Measurements from ENCODE around the gene FAM241B.

Gene FAM241B

DNA sequence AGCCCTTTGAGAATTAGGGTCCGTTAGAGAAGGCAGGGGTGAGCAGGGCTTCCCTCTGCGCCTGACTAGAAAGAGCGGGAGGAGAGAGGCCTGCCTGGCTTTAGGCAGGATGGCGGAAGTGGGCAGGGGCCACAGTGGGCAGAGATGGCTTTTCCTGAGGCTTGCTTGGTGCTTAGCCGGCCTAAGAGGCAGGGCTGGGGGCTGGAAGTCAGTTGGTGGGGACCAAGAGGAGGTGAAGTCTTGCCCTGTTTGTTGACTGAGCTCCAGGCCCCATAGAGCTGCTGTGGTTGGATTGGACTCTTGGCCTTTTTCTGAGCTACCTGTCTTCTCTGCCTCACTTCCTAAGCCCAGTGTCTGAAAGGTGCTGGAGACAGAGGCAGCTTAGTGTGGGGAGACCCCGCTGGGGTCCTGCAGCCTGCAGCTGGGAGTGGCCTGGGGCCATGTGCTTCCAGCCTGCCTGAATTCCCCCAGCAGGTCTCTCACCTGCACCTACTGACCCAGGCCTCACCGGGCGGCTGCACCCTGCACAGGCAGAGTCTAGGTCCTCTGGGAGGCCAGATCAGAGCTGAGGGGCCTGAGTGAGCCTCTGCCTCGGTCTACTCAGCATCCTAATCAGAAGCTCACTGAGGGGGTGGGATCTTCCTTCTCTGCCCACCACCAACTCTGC lies 4.8 kb downstream of the FAM241B start:
- DNase-seq = no peak

DNA sequence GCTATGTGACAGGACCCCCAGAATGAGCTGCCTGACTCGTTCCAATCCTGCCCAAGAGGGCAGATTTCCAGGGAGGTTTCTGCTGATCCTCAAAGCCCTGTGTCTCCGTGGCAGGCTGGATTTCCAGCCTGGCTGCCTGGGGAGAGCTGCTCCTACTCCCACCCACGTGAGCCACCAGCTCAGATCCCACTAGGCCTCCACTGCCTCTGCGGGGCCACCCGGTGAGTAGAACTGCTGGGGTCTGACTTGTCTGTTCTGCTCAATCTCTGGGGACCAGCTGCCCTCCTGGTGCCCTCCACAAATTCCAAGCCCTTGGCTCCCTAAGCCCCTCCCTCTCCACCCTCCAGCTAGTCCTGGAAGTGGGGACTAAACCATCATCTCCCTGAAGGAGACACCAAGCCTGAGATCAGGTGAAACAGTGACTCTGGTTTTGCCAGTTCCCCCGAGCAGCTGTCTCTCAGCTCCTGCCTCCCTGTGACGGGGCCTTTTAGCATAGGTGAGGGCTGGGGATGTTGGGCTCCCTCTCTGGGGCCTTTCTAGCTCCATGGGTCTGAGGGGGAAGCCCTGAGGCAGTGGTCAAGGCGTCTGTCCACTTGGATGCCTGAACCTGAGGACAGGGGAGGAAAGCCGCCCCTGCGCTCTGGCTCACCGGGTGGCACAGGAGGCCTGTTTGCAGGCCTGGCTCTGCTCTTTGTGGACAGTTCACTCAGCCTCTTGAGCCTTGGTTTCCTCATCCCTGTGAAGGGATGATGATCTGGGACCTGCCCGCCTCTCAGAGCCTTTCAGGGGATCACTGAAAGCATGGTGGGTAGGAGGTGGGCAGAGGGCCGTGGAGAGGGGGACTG lies 5.6 kb downstream of the FAM241B start:
- DNase-seq = no peak

DNA sequence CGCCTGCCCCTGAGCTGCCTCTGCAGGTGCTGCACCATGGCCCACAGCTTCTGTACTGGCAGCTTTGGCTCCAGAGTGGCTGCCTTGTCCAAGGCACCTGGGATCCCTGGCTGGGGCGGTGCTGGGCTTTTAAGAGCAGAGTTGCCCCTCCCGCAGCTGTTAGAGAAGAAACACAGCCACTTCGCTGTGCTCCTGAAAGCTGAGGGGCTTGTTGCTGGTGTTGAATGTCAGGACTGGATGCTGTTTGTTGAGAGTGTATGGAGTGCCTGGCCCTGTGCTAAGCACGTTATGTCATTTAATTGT lies 6.2 kb downstream of the FAM241B start:
- no peak for DNase-seq

DNA sequence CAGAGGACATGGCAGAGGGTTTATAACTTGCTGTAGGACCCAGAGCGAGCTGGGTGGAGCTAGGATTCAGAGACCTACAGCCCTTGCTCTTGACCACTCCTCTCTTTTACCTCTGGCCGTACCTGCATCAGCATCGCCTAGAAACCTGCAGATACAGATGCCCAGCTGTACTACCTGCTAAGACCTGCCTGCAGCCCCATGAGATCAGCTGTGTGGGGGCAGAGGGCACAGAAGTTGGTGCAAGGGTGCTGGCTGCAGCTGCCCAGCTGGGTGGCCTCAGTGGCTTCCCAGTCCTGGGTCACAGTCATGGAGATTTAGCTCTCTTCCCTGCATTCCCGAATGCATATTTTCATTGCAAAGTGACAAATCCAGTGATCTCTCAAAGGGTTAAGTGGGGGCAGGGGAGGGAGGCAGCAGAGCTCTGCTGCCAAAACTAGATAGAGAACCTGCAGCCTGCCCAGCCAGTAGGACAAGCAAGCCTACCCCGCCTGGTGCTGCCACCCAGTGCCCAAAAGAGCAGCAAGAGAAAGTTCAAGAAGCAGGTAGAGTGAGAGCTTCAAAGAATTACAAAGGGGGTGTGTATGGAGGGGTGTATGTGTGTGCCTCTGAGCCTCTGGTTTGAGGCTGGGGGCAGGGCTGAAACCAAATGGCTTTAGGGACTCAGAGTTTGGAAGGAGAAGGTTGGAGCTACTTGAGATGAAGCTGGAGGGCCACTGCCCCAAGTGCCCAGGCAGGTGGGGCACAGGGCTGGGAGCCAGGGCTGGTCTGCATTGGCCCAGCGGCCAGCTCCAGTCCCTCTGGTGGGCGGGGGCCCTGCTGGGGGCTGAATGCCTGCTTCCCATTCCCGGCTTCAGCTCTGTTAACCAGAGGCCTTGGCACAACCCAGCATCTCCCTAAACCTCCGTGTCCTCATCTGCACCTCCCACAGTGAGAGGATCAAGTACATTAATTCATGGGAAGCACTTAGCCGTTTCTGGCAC lies 6.9 kb downstream of the FAM241B start:
- DNase-seq = no peak

DNA sequence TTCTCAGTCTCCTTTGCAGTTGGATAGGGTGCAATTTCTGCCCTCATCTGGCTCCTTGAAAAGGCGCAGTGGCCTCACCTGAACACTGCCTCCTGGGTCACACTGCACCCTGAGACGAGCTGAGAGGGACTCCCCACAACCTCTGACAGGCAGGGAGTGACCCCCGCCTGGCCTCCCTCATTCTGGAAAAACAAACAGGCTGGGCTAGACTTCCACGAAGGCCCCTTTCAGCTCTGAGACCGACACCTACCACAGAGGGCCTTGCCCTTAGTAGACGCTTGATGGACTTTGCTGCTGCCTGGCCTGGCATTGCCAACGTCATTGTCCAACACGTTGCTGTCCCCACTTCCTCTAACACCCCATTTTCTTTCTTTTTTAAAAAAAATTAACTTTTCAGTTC lies 8.6 kb downstream of the FAM241B start:
- DNase-seq = no peak

DNA sequence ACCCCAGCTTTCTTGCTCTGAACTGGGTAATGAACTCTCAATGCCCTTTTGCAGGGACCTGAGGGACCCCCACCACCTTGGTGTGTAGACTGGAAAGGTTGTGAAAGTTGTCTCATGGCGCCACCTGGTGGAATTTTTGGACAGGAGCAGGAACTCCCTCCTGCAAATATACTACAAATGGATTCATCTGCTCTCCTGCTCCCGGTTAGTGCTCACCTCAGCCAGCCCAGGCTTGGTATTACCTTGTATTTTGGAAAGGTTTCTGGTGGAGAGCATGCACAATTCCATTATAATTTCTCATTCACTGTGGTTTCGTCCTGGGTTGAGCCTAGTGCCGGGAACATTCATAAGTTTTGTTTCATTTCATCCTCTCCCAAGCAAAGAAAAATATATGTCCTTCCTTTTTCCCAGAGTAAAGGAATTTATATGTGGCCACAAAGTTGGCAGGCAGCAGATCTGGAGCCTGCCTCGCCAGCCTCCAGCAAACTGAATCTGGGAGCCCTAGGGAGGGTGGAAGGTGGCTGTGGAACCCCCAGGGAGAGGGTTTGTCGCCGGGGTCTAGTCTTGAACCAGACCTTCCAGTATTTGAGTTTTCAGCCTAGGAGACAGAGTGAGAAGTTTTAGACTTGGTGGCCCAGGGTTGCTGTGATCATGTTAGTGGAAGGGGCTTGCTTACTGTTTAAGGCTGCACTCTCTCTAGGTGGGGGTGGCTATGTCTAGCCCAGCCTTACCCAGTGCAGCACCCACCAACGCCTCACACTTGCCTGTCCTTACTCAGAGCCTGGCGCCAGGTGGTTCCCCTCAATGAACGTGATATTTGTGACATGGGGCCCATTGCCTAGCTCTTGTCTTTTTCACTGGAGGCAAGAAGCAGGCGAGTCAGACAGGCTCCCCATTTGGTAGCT lies 9.5 kb downstream of the FAM241B start:
- DNase-seq = peak; percentile 70

DNA sequence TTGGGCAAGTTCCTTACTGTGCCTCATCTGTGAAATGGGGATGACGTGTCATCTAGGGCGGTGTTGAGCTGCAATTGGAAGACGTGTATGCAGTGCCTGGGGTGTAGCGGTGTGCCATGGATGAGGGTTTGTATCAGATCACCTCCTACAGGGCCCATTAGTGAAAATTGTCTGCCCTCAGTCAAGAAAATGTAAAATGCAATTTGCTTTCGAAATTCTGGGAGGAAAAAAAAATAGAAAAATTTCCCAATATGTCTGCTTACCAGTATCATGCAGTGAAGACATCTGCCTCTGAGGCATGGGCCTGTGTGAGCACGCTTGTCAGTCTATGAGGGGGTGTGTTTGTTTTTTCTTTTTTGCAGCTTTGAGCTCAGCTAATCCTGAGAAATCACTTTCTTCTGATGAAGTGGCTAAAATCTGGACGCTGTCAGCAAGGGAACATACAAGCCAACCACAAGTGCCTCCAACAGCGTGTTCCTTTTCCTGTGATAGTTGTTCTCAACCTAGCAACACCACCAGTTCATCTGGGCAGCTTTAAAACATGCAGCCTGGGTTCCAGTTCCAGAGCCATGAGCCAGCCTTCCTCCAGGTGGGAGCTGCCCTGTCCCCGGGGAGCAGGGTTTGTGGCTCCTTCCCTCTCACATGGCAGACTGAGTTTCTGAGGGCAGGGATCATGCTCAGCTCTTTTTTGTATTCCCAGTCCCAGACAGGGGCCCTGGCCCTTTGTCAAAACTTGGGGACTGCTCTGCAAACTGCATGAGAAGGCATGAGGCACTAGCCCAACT lies 10.3 kb downstream of the FAM241B start:
- no peak for DNase-seq

DNA sequence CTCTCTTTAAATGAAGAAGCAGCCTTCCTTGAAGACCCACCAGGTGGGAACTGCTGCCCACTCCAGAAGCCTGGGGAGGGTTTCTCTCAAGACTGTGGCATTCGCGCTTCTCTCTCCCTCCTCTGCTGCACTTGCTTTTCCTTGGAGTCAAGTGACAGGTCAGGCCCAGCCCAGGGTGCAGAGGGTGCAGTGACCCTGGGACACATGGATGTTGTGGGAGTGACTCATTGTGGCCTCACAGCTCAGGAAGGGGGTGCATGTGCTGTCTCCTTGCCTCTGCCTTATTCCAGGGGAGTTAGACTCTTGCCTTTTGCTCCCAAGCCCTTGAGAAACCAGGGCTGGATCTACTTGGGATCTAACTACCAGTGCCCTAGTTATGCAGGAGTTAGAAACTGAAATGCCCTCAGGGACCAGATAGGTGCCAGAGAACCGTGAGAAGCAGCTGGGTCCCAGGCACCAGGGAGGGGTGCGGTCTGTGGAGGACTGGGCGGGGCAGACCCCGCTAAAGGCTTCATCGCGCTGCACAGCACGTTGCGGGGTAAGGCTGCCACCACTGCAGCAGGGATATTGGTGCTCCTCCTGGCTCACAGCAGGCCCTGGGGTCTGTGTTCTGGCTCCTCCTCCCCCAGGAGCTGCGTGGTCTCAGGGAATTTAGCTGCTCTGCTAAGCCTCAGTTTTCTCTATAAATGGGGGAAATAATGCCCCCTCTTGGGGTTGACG lies 11.4 kb downstream of the FAM241B start:
- no peak for DNase-seq

DNA sequence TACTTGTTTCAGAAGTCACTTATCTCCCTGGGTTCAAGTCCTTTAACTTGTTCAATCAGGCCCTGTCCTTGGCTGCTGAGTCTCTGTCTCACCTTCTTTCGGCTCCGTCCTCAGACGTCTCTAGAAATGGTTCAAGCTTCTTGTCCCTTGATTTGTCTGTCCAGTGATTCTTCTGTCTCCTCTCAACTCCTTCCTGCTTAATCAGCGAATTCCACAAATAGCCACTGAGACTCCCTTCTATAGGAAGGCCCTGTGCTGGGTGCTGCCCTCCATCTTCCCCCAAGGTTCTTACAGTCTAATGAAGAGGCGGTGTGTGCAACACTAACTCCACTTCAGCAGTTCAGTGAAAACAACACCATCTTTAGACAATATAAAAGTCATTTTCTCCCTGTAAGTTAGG lies 12.7 kb downstream of the FAM241B start:
- no peak for DNase-seq

DNA sequence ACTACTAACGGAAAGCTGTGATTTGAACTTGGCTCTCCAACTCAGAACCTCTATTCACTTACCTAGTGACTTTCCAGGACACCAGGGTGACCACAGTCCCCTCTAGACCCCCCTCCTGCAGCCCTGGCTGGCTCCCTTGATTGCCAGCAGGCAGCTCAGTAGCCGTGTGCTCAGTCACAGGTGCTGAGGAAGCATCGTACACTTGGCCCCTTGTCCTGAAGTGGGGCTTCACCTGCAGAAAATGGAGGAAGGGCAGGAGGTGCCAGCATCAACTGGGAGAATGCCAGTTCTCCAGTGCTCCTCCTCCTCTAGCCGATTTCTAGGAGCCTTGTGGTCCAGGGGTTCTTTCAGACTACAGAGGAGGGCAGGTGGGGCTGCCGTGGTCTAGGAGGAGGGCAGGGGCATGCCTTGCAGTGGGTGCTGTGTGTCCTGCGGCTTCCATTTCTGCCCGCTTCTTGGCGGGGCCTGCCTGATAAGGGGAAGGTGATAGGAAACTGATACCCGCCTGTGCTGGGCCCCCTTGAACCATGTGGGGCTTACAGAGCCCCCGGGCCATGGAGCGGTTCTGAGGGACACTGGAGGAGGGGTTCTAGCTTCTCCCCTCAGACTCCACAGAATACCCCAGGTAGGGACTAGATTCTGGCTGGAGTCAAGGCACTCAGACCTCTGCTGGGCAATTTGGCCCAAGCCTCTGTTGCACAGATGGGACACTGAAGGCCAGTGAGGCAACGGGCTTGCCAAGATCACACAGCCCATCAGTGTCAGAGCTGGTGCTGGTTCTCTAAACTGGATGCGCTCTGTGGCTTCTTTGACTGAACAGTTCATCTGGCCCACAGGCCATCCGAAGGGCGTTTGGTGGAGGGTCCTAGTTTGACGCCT lies 14.0 kb downstream of the FAM241B start:
- DNase-seq = no peak

DNA sequence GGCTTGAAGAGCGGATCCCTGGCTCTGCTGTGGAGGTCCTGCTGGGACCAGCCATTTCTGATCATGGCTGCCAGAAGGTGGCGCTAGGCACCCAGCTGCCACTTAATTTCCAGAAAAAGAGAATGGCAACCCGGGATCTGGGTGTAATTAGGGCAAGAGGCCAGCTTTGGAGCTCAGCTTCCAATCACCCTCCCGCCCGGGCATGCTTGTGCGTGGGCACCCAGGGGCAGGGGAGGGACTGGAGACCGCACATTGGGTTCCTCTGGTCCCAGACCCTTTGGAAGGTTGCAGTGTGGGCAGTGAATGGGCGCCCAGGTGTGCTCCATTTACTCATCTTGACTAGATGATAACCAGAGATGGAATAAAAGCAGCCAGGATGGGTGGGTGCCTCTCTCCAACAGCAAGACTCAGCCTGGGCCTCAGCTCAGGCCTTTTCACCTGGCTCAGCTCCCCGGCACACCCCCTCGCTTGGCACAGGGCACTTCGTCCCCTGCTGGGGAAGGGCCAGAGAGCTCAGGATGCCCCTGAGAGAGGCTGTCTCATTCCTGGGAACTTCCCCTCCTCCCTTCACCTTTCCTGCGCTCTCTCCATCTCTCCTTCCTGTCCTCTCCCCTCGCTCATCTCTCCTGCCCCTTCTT lies 14.7 kb downstream of the FAM241B start:
- DNase-seq = peak; percentile 42

DNA sequence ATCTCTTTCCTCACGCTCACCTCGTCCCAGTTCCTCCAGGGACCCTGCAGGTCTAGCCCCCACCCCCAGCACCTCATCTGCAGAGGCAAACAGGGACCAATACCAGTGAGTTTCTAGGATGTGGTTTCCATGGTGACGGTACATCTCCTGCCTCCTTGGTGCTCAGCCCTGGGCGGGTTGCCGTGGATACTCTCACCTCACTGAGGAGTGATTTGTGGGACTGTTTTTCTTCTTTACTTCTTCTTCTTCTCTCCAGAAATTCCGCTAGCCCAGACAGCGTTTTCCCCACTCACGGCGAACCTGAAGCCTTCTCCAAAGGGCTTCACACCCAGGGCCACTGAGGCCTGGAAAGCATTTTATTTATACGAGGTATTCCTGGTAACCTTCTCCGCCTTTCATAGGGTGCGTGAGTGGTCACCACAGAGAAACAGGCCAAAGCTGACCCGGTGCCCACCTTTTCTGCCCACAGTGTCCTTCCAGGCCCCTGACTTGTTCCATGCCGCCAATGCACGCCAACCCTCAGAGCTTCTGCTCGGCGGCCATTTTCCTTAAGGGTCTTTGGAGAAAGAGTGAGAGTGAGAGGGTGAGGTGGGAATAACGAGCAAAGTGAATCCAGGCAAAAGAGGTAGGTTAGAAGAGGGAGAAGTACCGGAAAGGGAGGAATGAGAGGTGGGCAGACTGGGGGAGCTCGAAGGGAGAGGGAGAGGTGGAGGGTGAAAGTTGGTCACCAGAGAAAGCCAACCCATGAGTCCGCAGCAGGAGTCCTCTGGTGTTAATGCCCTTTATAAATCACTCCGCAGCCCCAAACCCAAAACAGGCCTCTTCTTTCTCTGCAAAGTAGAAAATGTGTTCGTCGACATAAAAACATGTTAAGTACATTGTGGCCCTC lies 15.5 kb downstream of the FAM241B start:
- no peak for DNase-seq

DNA sequence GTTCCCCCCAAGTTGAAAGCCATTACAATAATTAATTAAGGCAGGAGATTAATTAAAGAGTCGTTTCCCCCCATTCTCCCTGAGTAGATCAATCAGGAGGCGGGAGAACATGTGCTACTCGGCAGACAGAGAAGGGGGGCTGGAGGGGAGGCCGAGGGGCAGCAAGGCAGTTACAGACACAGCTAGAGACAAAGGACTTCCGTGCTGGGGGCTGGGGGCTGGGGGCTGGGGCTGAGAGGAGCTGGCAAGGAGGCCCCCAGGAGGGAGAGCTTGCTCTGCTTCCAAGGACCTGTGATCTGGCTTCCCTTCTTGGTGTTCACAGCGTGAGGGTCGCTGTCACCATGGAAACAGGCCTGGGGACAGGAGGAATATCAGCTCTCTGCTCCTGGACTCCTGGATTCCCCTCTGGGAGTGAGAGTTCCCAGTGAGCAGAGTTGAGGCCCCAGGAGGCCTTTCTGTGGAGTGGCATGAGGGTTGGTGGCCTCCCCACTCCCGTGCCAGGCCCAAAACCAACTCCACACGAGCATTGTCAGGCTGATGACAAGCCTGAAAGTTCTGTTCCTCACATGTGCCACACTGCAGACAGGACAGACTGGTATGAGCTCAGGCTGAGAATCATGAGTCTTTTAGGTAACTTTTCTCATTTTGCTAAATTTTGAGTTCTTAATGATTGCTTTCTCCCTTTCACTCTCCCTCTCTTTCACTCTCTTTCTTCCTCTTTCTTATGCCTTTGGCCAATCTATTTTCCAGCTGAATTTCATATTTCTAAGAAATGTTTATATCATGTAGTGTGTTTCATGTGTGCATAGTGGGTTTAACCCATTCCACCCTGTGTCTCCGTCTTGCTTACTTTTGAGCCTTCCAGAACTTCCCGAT lies 16.4 kb downstream of the FAM241B start:
- DNase-seq = no peak

DNA sequence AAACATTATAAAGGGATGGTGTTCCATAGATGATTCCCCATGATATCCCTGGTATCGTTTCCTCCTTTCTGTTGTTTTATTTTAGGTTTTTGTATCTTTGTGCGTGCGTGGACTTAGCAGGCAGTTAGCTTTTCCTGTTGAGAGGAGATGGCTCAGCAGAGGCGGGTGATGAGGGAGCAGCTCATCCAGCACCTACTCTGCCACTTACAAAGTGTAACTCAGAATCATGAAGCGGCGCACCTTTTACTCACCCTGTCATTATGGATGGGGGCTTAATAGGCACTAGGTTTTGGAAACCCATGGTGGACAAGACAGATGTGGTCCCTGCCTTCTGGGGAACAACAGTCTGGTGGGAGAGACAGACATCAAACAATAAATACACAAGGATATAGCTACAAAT lies 17.1 kb downstream of the FAM241B start:
- no peak for DNase-seq

DNA sequence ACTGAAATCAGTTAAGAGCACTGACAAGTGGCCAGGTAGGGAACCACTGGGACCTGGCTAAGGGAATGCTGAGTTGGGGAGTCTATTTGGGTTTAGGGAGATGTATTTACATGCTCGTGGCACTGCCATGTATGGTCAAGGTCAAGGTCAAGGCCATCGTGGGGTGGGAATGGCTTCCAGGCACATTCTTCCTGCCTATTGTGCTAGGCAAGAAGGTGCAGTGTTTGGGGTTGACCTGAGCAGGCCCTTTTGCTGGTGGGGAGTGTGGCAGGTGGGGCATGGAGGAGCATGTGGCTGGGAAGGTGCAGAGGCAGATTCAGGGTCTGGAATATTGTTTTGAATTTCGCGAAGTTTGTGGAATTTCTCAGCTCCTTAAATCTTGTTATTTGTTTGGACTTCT lies 17.8 kb downstream of the FAM241B start:
- no peak for DNase-seq

DNA sequence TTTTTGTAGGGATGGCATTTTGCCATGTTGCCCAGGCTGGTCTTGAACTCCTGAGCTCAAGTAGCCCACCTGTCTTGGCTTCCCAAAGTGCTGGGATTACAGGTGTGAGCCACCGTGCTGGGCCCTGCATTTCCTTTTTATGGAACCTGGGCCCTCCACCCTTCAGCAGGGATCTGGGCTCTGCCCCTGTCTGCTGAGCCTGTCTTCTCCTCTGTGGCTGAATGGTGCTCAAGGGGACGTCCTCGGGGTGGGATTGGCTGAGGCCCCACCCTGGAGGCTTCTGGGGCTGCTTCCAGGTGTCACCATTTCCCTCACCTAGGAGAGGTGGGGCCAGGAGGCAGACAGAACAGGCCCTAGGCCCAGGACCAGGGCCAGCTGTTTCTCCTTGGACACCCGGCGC lies 18.4 kb downstream of the FAM241B start:
- no peak for DNase-seq

Measured in activated T-cell treated with anti-CD3 and anti-CD28 coated beads, Interleukin-2, amount 50 U/mL, for 1 hour (primary cell).